HG02571 (cell line): ENCODE measurements around the gene ZNF543.
"Not testable (repeated sequence)": the region's sequence is repeated elsewhere in the genome, so short reads cannot be mapped to it uniquely, and the experiment has no call there.

Experiments used
- ATAC-seq: cut with Tn5 transposase; IDR thresholded peaks from one replicate; pipeline ENCODE4 v1.9.1; 2021; ENCODE audit warnings: mild to moderate bottlenecking, moderate library complexity; ENCODE audit not compliant: unreplicated experiment

Gene ZNF543

DNA sequence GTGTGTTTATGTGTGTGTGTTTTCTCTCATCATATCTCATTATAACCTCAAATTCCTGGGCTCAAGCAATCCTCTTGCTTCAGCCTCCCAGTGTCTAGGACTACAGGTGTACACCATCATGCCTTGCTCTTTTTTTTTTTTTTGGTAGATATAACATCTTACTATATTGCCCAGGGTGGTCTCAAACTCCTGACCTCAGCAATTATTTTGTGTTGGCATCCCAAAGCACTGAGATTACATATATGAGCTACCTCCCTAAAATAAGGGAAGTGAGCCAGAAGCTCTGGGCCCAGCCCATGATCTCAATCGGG is 448 bp upstream of the ZNF543 start:
- ATAC-seq, result no peak

GRCh38 chr19:57321116-57321515 is 844 bp downstream of the ZNF543 start:
- ATAC-seq, result peak; percentile 2

GRCh38 chr19:57321751-57322150 is 1.5 kb downstream of the ZNF543 start:
- ATAC-seq, result no peak

DNA sequence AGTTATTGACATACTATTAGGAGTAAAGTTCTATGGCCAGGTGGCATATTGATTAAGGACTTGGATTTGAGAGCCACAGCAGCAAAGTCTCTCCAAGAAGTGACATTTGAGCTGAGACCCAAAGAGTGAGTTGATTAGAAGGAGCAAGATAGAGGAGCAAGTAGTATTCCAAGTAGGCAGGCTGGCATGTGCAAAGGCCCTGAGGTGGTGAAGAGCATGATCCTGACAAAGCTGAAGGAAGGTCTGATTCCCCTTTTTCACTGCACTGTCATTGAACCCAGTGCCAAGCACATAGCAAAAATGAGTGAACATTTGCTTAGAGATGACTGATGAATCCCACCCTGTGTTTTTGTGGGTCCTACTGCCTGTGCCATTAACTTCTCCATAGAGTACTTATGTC is 4.7 kb downstream of the ZNF543 start:
- no peak for ATAC-seq

- ATAC-seq, result no peak
Measured at GRCh38 chr19:57327993-57328392, 7.7 kb downstream of the ZNF543 start.

GRCh38 chr19:57334191-57334590 is 13.9 kb downstream of the ZNF543 start:
- ATAC-seq, result no peak

DNA sequence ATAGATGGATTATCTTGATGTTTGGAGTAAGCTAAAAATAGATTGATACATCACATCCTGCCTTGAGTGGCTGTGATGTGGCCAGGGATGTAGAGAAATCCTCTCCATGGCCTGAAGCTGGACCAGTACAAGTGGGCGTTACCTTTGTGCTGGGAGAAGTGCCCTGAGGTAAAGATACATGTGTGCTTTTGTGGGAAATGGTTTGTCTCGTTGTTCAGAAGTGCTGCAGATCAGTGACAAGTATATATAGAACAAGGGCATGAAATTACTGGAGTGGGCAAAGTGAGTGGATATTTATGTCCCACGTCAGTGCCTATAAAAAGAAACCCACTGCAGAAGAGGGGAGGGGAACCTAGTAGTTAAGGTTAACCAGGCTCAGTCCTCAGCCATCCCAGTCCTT is 18.6 kb downstream of the ZNF543 start:
- ATAC-seq, result no peak

GRCh38 chr19:57342582-57342981 is 22.3 kb downstream of the ZNF543 start:
- ATAC-seq, result no peak

GRCh38 chr19:57348136-57348535 is 27.9 kb downstream of the ZNF543 start:
- no peak for ATAC-seq

- ATAC-seq, result peak; percentile 91
Measured at GRCh38 chr19:57350877-57351805, 30.9 kb downstream of the ZNF543 start, which contains the start of gene ZNF304. ZNF304 (plus strand) TSS chr19:57351271; CDS start chr19:57351665, 394 bp downstream.

DNA sequence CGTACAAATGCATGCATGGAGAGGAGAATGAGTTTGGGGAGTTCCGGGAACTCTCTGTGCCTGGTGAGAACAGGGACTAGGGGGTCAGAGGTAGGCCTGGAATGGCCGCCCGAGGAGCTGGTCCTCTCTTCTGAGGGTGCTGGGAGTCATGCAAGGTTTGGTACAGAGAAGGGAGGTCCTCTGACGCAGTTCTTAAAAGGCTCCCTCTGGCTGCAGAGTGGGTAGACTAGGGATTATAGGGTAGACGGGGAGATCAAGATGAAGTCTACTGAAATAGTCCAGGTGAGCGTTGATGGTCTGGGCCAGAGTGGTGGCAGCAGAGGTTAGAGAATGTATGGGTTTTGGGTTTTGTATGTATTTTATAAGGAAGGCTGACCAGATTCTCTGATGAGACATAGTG is 31.6 kb downstream of the ZNF543 start:
- no peak for ATAC-seq

DNA sequence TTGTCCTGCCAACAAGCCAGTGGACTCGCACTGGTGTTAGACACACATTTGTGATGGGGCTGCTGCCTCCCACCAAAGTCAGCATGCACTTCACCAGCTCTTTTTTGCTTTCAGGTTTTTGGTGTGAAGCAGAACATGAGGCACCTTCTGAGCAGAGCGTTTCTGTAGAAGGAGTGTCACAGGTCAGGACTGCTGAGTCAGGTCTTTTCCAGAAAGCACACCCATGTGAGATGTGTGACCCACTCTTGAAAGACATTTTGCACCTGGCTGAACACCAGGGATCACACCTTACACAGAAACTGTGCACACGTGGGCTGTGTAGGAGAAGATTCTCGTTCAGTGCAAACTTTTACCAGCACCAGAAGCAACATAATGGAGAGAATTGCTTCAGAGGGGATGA is 35.6 kb downstream of the ZNF543 start:
- ATAC-seq, result no peak

GRCh38 chr19:57357406-57357805 is 37.1 kb downstream of the ZNF543 start:
- ATAC-seq, result no peak

GRCh38 chr19:57359300-57359699 is 39.0 kb downstream of the ZNF543 start:
- ATAC-seq, result no peak

DNA sequence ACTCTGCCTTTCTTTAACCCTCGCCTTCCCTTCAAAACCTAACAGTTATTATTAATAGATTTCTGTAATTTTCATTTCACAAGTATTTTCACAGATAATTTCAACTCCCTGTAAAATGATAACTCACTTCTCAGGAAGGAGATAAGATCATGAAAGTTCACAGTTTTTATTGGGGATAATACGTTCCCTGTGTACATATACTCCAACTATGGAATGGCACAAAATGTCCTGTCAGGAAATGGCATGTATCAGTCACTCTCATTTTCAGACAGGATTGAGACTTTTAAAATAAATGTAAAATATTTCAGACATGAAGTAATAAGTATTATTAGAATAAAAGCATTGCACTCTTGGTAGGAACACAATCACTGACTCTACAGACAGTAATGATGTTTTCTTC is 42.1 kb downstream of the ZNF543 start:
- no peak for ATAC-seq

GRCh38 chr19:57362997-57363687 is 42.9 kb downstream of the ZNF543 start, which contains the start of the genes TRAPPC2B and ZNF547:
TRAPPC2B (plus strand) TSS chr19:57363551; CDS start chr19:57364834, 1,283 bp downstream.
ZNF547 (plus strand) TSS chr19:57363551; CDS start chr19:57368556, 5,005 bp downstream.
- peak; percentile 96 for ATAC-seq

GRCh38 chr19:57363688-57364181 is 43.5 kb downstream of the ZNF543 start:
- peak; percentile 2 for ATAC-seq

GRCh38 chr19:57366776-57367175 is 46.5 kb downstream of the ZNF543 start:
- ATAC-seq, result no peak

- ATAC-seq, result no peak
Measured at GRCh38 chr19:57374179-57374578, 53.9 kb downstream of the ZNF543 start.

GRCh38 chr19:57374647-57375046 is 54.4 kb downstream of the ZNF543 start:
- ATAC-seq, result not testable (repeated sequence)

- no peak for ATAC-seq
Measured at GRCh38 chr19:57376151-57376550, 55.9 kb downstream of the ZNF543 start.
